Left hindlimb (tissue), 1 donor: ENCODE results near the gene H1-8.
"Not testable (repeated sequence)": the region's sequence is repeated elsewhere in the genome, so short reads cannot be mapped to it uniquely, and the experiment has no call there.

Experiments used
- DNase-seq: peaks from one replicate; pipeline ENCODE4 v3.0.0-alpha.2; 2018

Gene H1-8

DNA sequence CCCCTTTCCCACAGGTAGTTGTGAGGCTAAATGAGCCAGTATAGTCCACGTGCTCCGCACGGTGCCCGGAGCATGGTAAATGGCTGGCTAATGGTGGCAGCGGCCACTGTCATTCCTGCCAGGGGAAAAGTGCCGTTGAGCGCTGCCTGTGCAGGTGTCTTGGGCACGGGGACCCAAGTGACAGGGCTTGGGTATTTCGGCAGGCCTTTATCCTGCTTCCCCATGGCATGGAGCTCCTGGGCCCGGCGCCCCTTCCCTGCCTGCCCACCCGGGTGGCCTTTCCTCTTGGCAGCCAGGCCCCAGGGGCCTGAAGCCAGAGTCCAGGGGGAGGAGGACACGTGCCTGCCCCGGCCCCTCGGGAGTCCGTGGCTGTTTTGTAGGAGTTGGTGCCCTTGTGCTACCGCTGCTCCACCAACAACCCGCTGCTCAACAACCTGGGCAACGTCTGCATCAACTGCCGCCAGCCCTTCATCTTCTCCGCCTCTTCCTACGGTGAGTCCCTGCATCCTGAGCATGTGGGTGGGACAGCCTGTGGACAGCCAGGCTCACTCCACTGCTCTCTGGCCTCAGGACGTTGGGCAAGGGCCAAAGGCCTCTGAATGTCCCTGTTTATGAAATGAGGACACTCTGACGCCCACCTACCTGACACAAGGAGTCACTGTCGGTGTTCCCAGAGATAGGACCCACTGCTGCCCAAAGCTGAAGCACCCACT lies 27.7 kb upstream of the H1-8 start:
- DNase-seq, result not testable (repeated sequence)

- DNase-seq, result not testable (repeated sequence)
These were observed 27.0 kb upstream of the H1-8 start for GRCh38 chr3:129515821-129516432.

- no peak for DNase-seq
These were observed 25.5 kb upstream of the H1-8 start for GRCh38 chr3:129517516-129517915.

DNA sequence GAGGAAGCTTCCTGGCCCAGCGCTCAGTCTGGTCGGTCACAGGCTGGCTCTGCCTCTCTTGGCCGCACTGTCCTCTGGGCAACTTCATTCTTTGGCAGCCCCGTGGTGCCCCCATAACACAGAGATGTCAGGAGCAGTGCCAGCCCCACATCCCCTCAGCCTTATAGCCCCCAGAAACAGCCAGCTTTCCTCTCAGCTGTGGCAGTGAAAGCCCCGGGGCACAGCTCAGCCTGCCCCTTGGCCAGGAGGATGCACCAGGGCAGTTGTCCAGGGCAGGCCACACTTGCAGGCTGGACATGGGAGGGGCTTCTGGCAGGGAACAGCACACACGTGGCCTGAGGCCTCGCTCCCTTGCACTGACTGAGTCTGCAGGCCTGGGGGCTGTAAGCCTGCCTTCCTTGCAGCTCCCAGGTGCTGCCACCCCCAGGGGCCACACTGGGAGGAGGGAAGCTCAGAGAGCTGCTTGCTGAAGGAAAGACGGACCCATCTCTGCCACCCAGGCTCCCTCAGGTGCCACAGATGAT lies 24.9 kb upstream of the H1-8 start:
- no peak for DNase-seq

DNA sequence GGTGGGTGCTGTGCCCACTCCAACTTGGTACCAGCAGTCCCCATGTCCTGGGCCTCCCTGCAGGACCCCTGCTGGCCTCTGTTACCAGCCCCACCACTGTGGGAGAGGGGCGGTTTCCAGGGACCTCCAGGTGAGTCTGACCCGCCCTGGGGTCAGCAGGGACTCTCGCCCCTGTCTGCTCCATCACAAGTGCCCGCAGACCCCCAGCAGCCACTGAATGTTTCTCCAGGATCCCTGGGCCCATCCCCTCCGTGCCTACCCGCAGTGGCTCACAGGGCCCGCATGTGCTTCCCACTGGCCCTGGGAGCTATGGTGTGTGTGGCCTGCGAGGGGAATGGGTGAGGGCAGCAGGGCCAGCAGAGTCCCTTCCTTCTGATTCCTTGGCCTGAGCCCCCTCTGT lies 24.4 kb upstream of the H1-8 start:
- DNase-seq, result no peak

DNA sequence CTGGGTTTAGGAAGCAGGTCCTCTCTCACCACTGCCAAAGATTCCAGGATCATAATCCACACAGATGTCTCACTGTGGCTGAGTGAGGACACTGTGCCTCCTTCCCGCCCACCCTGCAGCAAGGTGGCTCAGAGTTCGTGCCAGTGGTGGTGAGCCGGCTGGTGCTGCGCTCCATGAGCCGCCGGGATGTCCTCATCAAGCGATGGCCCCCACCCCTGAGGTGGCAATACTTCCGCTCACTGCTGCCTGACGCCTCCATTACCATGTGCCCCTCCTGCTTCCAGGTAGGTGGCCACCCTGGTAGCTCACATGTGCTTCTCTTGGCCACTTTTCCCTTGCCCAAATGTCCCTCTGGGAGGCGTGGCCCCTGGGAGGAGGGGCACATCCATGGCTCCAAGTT lies 23.5 kb upstream of the H1-8 start:
- DNase-seq, result no peak

- no peak for DNase-seq
These were observed 22.9 kb upstream of the H1-8 start for GRCh38 chr3:129519896-129520715.

DNA sequence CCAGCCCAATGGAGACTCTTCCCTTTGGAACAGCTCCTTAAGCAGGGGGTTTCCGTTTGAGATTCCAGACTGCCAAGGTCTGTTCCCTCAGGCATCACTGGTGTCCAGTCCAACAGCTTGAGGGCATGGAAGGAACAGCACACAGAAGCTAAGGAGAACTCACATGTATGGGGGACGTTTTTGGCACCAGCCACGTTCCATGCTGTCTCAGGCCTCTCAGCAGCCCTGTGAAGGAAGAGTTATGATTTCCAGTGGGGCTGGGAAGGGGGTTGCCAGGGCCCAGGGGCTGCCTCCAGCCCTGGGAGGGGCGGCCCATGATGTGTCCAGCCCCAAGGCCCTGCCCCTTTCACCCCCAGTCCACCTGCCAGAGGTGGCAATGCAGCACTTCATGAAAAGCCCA lies 22.0 kb upstream of the H1-8 start:
- DNase-seq, result no peak

DNA sequence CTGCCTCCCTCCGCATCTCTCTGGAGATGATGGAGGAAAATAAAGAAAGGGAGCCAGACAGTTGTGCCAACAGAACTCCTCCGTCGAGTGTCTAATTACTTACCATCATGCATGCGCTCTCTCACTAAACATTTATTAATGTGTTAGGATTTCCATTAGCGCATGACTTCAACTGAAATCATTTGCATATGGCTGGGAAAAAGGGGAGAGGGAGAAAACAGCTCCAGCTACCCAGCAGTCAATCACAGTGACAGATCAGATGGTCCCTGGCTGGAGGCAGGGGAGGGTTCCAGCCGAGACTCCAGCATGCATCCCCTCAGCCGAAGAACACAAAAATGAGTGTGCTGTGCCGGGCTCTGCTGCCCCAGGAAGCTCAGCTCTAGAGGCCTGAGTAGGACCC lies 21.4 kb upstream of the H1-8 start:
- no peak for DNase-seq

DNA sequence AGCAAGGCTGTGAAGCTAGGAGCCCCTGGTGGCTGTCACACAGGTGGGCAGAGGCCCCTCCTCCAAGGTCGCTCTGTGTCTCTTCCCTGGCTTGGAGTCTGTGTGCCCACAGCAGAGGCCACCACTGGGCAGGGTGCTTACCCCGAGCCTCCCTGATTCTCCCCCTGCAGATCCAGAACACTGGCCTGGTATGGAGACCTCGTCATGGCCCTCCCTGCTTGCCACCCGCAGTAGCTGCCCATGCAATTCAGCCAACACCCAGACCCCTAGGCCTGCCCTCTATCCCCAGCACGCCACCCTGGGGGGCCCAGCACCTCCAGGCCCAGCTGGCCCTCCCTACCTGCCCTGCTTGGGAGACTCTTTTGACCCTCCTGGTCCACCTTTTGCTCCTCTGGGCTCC lies 20.0 kb upstream of the H1-8 start:
- DNase-seq, result no peak

DNA sequence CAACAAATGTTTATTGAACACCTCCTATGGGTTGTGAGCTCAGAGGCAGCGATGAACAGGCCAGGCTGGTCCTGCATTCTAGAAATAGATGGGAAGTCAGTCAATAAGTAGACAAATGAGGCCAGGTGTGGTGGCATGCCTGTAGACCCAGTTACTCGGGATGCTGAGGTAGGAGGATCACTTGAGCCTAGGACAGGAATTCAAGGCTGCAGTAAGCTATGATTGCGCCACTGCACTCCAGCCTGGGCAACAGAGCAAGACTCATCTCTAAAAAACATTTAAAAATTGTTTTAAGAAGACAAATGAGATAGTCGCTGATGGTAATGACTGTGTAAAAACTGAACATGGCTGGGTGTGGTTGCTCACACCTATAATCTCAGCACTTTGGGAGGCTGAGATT lies 18.9 kb upstream of the H1-8 start:
- no peak for DNase-seq

DNA sequence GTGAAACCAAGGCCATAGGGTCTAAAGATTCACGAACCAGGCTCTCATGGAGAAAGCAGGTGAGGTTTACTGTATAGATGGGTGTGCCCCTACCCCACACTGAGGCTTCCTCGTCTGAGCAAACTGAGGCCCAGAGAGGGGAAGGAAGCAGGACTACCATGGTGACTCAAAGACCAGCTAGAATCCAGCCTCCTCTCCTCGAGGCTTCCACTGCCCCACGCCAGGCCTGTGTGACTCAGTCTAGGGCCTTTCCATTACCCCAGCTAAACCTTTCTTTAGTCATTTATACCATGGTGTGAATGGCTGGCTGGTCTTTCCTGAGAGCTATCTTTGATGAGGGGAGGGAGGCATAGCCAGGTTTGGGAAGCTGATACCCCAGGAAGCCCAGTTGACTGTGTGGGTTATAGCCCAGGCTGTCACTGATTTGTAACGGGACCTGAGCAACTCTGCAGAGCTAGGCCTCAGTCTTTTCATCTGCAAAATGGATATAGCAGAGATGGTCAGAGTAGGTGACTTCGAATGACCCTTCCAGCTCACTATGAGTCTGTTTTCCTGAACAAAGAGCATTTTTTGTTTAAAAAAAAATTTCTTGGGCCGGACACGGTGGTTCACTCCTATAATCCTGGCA lies 17.5 kb upstream of the H1-8 start:
- no peak for DNase-seq

- DNase-seq, result no peak
These were observed 16.7 kb upstream of the H1-8 start for GRCh38 chr3:129526121-129526900.

DNA sequence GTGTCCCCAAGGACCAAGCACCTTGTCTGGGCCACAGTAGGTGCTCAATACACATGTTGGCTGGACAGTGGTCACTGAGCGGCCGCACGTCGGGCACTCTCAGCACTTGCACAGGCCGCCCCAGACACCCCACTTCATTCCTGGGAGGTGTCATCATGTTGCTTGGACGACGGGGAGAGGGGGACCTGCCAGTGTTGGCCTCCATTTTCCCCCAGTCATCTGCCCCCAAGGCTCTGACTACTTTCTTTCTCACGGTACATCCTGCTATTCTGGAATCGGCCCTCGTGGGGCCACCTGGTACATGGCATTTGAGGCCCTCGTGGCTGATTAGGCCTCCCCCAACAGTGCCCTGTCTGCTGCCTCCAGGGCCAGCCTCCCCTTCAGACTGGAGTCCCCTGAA lies 15.7 kb upstream of the H1-8 start:
- DNase-seq, result no peak

DNA sequence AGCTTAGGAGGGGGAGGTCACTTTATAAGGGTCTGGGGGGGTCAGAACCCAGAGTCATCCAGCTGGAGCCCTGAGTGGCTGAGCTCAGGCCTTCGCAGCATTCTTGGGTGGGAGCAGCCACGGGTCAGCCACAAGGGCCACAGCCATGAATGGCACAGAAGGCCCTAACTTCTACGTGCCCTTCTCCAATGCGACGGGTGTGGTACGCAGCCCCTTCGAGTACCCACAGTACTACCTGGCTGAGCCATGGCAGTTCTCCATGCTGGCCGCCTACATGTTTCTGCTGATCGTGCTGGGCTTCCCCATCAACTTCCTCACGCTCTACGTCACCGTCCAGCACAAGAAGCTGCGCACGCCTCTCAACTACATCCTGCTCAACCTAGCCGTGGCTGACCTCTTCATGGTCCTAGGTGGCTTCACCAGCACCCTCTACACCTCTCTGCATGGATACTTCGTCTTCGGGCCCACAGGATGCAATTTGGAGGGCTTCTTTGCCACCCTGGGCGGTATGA lies 14.3 kb upstream of the H1-8 start, which contains the start of gene RHO:
Gene RHO (plus strand): TSS at position 51 of the 512 bp plus-strand sequence. CDS start 95 bp downstream, at position 146.
- DNase-seq, result no peak

- DNase-seq, result no peak
These were observed 13.4 kb upstream of the H1-8 start for GRCh38 chr3:129529436-129530210.

DNA sequence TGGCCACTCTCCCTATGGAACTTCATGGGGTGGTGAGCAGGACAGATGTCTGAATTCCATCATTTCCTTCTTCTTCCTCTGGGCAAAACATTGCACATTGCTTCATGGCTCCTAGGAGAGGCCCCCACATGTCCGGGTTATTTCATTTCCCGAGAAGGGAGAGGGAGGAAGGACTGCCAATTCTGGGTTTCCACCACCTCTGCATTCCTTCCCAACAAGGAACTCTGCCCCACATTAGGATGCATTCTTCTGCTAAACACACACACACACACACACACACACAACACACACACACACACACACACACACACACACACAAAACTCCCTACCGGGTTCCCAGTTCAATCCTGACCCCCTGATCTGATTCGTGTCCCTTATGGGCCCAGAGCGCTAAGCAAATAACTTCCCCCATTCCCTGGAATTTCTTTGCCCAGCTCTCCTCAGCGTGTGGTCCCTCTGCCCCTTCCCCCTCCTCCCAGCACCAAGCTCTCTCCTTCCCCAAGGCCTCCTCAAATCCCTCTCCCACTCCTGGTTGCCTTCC lies 12.7 kb upstream of the H1-8 start:
- DNase-seq, result no peak

DNA sequence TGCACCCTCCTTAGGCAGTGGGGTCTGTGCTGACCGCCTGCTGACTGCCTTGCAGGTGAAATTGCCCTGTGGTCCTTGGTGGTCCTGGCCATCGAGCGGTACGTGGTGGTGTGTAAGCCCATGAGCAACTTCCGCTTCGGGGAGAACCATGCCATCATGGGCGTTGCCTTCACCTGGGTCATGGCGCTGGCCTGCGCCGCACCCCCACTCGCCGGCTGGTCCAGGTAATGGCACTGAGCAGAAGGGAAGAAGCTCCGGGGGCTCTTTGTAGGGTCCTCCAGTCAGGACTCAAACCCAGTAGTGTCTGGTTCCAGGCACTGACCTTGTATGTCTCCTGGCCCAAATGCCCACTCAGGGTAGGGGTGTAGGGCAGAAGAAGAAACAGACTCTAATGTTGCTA lies 12.2 kb upstream of the H1-8 start:
- DNase-seq, result no peak

- DNase-seq, result no peak
These were observed 11.3 kb upstream of the H1-8 start for GRCh38 chr3:129531699-129532098.

GRCh38 chr3:129532261-129532660 lies 10.7 kb upstream of the H1-8 start:
- DNase-seq, result no peak

DNA sequence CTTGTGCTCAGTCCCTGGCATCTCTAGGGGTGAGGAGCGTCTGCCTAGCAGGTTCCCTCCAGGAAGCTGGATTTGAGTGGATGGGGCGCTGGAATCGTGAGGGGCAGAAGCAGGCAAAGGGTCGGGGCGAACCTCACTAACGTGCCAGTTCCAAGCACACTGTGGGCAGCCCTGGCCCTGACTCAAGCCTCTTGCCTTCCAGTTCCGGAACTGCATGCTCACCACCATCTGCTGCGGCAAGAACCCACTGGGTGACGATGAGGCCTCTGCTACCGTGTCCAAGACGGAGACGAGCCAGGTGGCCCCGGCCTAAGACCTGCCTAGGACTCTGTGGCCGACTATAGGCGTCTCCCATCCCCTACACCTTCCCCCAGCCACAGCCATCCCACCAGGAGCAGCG lies 9.6 kb upstream of the H1-8 start:
- DNase-seq, result no peak
